GM21367 (cell line): Measurements from ENCODE around the gene ANO4.
A peak's percentile ranks its signal among the peaks of the same experiment; 100 is the strongest.

Experiments
- ATAC-seq: cut with Tn5 transposase; IDR thresholded peaks from one replicate; pipeline ENCODE4 v1.9.1; 2021; ENCODE audit not compliant: unreplicated experiment

The ANO4 gene

DNA sequence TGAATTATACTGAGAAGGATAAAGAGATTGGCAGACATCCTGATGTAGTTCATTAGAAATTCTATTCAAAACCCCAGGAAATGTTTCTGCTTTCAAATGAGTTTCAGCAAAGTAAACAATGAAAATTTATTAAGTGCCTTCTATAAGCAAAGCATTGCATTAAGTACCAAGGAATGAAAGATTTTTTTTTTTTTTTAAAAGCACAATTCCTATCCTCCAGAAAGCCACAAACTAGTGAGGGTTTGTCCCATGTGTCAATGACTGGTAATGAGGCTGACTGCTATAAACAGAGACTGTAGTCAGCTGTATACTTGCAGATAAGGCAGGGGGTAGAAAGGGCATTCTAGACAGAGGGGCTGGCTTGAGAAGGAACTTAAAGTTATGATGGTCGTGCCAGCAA is 6.7 kb downstream of the ANO4 start:
- ATAC-seq: no peak

DNA sequence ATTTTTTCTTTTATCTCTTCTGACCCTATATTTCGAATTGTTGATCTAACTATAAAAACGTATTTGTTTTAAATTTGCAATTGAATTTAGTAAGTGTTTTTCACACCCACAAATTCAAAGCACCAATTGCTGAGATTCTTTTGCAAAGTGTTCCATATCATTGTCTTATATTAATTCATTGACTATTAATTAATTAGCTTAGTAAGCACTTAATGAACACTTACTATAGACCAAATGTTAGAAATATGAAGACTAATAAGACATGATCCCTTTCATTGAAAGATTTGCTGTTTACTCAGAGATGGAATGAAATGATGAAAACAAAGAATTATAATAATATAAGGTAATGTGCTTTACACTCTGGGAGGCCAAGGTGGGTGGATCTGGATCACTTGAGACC is 14.2 kb downstream of the ANO4 start:
- ATAC-seq: no peak

DNA sequence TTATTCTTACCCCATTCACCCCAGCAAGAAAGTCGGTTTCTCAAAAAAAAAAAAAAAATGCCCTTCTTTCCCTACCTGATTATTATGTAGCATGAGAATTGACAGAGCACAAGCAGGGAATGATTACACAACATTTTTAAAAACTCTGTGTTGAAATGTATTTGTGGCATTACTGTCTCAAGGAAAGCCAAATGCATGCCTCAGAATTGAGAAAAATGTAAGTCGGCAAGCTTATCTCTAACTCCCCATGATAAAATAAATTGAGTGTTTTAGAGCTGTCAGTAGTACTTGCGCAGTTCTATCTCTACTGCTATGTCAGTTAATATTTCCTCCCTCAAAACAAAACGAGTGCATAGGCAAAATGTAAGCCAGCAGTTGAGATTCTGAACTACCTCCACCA is 25.7 kb downstream of the ANO4 start:
- no peak for ATAC-seq

DNA sequence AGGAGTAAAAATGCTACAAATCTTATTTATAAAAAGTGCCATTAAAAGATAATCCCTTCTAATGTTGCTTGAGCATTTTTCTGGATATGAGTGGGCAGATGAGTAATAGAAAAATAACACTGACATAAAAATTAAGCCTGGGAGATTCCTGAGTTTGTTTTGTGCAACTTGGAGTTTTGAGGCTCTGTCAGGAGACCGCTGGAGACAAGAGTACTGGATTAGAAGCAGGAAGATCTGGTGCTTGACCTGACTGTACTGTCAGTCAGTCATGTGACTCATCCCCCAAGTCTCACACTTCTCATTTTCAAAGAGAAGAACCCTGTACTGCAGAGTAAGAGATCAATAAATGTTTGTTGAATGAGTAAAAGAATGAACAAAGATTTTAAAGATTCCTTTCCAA is 29.4 kb downstream of the ANO4 start:
- ATAC-seq: no peak

DNA sequence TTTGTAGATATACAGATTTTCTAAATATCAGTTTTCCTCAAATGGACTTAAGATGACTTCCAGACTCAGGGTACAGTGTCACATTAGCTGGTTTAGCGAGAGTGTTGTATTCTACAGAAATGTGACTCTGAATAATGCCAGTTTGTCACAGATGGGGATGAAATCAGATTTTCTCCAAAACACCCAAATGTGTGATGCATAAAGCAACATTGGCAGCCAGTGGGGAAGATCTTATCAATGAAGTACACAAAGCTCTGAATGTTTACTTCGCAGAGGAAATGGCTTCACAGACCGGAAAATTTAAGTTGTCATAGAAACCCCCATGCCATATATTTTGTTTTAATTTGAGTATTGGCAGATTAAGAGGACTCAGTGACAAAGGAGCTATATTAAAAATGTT is 29.9 kb downstream of the ANO4 start:
- no peak for ATAC-seq

DNA sequence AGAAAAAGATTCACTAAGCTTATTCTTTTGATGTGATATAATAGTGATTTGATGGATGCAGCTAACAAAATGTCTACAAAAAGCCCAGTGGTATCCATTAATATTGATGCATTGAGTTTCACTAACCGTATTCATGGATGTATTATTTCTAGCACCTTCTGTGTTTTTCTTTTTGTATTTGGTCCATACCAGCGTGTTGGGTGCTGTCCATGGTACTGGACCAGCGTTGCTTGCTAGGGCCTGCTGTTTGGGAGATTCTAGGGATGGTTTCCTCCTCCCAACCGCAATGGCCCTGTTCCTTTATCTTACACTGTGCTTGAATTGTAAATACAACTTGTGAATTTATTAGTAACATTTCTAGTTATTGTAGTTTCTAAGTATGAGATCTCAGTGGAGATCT is 31.7 kb downstream of the ANO4 start:
- no peak for ATAC-seq

DNA sequence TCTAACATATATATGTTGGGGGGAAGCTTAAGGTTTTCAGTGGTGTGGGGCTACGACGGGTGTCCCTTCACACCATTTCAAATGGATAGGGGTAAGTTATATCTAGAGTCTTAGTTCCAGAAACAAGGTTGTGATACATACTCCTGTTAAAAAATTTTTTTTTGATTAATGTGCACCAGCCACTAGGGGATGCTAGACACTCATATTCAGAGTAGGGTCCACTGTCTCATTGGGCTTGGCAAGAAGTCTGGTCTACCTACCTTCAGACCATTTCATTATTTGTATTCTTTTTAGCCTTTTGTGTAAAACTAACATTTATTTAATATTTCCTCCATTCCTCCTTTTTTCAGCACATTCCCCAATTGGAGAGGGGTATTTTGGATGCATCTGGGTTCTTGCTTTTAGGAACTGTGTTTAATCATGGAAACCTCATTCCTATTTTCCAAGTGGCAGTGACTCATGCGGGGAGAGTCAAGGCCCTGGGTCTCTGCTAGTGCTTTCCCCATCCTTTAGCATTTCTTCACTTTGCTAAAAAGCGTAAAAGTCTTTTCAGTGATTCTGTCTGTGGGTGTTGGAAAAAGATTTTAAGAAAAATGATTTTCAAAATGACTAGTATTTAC is 33.4 kb downstream of the ANO4 start:
- peak; percentile 71 for ATAC-seq

DNA sequence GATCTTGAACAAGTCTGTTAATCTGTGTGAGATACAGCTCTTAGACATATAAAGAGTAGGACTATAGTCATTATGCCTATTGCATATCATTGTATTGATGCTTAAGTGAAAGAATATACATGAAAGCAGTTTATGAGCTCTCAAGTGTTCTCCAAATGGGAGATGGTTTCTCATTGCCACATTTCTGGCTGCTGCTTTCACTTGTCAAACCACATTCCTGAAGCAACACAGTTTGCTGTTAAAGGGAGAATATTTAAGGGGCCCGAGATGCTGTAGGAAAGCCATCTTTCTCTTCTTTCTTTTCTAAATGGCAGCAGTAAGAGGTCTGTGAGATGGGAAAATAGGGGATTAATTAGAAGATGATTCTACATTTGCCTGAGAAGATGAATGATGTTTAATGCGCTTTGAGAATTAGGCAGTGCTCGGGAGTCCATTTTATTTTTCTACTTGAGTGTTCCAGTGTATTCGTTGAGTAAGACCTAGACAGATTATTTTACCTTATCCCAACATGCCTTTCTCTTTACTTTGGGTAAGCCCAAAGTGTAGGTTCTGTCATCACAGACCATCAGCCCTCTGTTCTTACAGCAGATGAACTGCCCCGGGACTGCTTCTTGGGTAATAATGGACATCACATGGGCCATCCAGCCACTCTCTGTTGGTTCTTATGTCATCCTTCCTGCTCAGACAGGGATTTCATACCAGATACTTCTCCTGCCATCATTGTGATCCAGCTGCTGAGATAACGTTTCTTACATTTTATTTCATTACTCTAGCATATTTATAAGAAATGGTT is 35.6 kb downstream of the ANO4 start:
- no peak for ATAC-seq

DNA sequence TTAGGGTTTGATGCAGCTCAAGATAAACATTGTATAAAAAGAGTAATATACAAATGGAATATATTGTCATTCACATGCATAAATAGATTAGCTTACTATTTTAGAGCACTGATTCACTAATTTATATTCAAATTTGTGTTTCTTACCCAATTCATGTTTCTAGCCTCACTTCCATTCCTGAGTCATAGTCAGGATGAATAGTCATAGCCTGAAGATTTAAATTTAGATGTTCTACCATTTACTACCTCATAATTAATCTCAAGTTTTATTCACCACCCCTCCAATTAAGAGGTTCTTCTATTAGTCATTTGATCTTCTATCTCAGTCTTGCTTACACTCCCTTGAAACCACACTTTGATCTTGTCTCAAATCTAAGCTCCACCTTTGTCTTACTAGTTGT is 38.7 kb downstream of the ANO4 start:
- no peak for ATAC-seq

DNA sequence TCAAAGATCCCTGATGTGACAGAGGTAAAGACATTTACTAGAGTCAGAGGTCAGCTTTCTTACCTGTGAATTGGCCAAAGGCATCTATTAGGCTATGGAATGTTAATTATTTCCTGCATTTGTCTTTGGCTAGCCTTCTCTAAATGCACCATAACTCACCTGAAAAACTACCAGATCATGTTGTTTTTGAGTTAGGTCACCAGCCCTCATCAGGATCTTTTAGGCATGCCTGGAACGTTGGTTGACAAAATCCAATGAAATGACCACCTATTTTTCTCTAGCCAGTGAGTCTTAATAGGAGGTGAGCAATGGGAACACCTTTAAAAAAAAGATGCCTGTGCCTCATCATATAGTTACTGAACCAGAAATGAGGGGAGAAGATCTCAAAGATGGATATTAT is 46.2 kb downstream of the ANO4 start:
- no peak for ATAC-seq

DNA sequence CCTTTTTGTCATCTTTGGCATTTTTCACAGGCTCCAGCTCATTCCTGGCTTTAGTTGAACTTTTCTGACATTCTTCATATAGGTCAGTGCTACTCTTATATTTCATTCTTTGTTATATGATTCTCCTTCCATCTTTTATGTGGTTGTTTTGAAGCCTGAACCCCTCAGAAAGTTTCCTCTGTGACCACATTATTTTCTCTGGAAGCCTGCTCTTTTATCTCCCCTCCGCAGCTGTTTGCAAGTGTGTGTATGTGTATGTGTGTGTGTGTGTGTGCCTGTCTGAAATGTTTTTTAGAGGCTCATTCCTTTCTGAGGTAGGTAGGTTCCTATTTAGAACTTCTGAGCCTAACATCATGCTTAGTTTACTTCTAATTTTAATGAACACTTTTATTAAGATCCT is 47.6 kb downstream of the ANO4 start:
- ATAC-seq: no peak

DNA sequence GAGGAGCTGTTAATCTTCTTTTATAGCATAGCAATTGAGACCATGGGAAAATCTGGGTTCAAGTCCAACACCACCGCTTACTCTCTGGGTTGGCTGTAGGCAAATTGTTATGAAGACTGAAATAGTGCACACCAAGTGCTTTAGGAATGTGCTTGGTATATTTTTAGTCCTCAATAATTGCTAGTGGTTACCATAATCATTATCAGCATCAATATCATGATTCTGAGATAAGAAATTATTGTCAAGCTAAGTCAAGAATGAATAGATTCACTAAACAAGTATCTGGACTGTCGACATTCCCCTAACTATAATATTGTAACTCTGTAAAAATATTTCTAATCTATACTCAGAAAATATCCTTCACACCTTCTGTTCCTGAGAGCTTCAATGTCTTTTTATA is 48.5 kb downstream of the ANO4 start:
- no peak for ATAC-seq

DNA sequence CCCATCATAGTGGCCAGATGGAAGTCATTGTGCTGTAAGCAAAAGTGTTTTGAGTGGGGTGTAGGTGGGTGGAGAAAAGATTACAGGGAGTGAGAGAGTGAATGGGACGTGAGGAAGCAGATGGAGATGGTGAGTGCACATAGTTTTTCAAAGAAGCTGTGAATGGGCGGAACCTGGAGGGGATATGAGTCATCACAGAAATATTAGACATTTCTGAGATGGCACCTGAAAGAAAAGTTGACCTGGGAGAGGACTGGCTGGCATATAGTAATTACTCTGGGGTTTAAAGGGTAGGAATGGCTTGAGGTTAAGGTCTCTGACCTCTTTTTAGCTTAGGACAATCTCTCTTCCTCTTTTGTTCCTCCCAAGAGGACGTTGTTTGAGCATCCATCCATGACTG is 50.5 kb downstream of the ANO4 start:
- ATAC-seq: no peak

DNA sequence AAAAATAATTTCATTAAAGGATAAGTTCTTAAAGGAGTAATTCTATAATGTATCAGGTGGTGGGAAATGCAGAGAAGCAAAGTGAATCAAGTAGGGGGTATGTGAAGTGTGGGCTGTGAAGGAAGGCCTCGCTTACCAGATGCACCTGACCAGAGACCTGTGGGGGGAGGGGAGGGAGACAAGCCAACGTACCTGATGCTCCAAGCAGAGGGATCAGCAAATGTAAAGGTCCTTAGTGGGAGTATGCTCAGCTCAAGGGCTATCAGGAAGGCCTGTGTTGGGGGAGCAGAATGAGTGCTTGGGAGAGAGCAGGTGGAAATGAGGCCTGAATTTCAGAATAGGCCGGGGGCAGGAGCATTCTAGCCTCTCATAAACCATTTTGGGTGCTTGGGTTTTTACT is 57.1 kb downstream of the ANO4 start:
- ATAC-seq: no peak

DNA sequence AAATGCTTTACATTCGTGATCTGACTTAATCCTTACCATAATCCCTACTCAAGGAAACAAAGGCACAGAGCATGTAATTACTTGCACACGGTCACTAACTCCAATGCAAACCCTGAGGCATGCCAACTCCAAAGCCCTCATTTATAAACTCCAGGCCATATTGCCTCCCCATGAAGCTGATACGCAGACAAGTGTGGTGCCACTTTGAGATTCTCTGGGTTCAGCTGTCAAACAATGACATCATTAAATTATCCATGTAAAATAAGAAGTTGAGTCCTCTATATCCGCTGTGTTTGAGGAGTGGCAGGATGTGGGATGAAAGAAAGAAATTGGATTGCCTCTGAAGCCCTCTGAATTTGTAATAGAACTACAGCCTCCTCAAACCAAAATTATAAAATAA is 62.8 kb downstream of the ANO4 start:
- ATAC-seq: no peak

DNA sequence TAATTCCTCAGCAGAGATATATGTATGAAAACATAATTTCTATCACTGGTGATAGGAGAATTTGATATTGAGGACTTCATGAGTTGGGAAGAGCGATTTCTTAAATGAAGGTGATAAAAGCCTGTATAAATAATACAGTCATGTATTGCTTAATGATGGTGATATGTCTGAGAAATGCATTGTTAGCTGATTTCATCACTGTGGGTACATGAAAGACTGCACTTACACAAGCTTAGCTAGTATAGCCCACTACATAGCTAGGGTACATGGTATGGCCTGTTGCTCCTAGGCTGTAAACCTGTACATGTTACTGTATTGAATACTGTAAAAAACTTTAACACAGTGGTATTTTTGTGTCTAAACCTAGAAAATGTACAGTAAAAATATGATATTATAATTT is 63.4 kb downstream of the ANO4 start:
- ATAC-seq: no peak

DNA sequence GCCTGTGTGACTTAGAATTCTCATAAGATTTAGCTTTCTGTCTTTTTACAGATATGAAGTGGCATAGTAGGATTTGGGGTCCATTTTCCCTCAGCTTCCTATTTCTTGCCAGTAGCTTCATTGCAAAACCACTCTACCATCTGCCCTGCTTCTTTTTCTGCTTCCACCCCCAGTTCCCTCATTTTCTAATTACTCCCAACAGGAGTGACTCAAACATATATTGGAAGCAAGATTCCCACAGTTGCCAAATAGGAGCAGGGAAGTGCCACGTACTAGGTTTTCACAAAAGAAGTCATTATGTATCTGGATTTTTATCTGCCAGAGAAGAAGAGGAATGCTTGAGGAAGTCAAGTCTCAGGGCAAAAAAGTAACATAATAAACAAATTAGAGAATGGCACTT is 64.1 kb downstream of the ANO4 start:
- no peak for ATAC-seq

DNA sequence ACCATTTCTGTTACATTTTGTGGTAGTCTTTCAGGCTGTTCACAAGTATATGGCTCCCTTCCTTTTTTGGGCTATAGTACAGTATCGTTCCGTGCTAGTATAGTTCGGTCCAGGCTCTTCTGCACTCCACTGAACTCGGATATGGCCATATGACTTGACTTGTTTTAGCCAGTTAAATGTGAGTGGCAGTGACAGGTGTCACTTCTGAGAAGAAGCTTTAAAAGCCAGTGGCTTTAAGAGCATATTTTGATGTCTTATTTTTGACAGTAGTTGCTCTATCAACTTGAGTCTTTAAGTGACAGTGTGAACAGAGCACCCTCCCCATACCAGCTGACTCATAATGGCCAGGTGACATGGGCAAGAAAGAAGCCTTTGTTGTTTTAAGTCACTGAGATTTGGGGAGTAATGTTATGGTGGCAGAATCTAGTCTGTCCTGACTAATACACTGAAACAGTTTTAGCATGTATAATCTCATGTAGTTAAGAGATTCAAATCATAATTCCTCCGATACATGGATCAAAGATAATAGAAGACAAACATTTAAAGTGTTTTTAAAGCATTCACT is 64.6 kb downstream of the ANO4 start:
- no peak for ATAC-seq

DNA sequence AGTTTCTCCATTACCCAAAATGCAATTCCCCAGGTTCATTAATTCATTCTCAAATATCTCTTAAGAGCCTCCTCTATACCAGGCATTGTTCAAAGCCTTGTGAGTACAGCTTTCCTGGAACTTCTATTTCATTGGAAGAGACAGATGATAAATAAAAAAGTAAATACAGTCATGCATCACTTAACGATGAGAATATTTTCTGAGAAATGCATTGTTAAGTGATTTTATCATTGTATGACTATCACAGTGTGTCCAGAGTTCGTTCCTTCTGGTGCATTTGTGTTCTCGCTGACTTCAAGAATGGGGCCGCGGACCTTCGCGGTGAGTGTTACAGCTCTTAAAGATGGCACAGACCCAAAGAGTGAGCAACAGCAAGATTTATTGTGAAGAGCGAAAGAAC is 66.0 kb downstream of the ANO4 start:
- no peak for ATAC-seq

DNA sequence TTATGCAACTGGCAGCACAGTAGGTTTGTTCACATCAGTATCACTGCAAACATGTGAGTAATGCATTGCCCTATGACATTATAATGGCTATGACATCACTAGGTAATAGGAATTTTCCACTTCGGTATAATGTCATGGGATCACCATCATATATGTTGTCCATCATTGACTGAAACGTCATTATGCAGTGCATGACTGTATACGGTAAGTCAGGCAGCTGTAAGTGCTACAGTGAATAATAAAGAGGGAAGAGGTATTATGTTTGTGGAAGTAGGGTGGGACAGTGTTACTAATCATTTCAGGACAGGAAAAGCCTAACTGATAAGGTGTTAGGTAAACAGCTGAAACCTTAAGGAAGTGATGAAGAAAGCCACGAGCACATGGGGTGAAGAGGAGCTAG is 68.1 kb downstream of the ANO4 start:
- ATAC-seq: no peak

DNA sequence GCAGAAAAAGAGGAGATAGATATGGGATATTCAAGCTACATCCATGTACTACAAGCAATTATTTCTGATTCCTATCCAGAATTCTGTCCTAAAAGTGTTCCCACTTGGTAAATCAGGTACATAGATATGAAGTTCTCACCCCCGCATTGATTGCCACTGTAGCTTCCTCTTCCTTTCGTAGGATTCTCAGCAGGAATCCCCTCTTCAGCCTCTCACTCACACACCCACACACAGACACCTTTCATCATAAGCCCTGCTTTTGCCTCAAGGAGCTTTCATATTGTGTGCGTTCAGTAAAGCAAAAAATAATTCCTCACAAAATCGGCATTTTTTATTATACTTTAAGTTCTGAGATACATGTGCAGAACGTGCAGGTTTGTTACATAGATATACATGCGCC is 69.8 kb downstream of the ANO4 start:
- ATAC-seq: no peak

DNA sequence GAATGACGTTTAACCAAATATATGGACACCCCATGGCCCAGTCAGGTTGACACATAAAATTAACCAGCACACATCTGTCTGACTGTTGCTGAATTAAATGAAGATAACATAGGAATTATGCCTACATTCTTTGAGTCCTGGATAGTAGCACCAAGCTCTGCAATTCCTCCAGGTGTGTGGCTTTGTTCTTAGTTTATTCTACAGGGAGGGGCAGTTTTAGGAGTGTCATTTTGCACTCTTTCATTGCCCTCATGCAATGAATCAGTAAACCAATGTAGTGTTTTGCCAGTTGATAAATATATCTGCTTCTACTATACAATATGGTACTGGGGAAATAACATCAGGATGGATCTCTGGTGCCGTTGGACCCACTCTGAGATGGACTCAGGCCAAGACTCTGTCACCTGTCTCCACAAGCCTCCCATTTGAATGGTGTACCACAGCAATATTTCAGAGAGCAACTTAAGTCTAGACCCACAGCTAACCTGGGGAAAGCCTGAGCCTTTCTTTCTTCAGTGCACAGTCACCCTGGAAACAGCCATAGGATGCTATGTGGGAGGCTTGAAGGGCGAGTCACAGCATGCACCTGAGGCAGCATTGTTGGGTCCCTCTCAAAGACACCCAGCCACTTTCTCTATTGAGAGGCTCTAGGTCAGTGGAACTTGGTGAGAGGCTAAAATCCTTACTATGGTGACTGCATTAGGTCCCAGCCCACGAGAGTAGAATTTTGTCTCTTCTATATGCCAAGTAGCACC is 73.2 kb downstream of the ANO4 start:
- no peak for ATAC-seq
